Ishikawa (cell line): ENCODE data around the gene PDE8A.

Experiments used
- CEBPB ChIP-seq: IDR thresholded peaks from 2 replicates; pipeline ENCODE4 v1.6.1; 2012
- CREB1 ChIP-seq: IDR thresholded peaks from 2 replicates; pipeline ENCODE4 v1.6.1; 2012; ENCODE audit warnings: low read depth
- EGR1 ChIP-seq: IDR thresholded peaks from 2 replicates; pipeline ENCODE4 v1.6.1; 2012
- EP300 ChIP-seq: IDR thresholded peaks from 2 replicates; pipeline ENCODE4 v1.6.1; 2012; ENCODE audit warnings: borderline replicate concordance
- FOXM1 ChIP-seq: IDR thresholded peaks from 2 replicates; pipeline ENCODE4 v1.6.1; 2012; ENCODE audit warnings: low read depth, borderline replicate concordance
- NFIC ChIP-seq: IDR thresholded peaks from 2 replicates; pipeline ENCODE4 v1.6.1; 2012
- RAD21 ChIP-seq: IDR thresholded peaks from 2 replicates; pipeline ENCODE4 v1.6.1; 2012; ENCODE audit warnings: low read depth
- TAF1 ChIP-seq: IDR thresholded peaks from 2 replicates; pipeline ENCODE4 v1.6.1; 2012; ENCODE audit warnings: low read depth, mild to moderate bottlenecking
- TCF12 ChIP-seq: IDR thresholded peaks from 2 replicates; pipeline ENCODE4 v1.6.1; 2012; ENCODE audit warnings: low read depth
- TEAD4 ChIP-seq: IDR thresholded peaks from 2 replicates; pipeline ENCODE4 v1.6.1; 2012
- YY1 ChIP-seq: IDR thresholded peaks from 2 replicates; pipeline ENCODE4 v1.6.1; 2012; ENCODE audit warnings: low read depth
- ZBTB7A ChIP-seq: IDR thresholded peaks from 2 replicates; pipeline ENCODE4 v1.6.1; 2012; ENCODE audit warnings: low read depth
- TF ChIP-seq, protein P1 (sequence below): IDR thresholded peaks from 2 replicates; pipeline ENCODE4 v1.6.1; 2012; ENCODE audit warnings: low read depth, mild to moderate bottlenecking
- TF ChIP-seq, protein P2 (sequence below): IDR thresholded peaks from 2 replicates; pipeline ENCODE4 v1.6.1; 2012
- TF ChIP-seq, protein P3 (sequence below): IDR thresholded peaks from 2 replicates; pipeline ENCODE4 v1.6.1; 2012

PDE8A gene

DNA sequence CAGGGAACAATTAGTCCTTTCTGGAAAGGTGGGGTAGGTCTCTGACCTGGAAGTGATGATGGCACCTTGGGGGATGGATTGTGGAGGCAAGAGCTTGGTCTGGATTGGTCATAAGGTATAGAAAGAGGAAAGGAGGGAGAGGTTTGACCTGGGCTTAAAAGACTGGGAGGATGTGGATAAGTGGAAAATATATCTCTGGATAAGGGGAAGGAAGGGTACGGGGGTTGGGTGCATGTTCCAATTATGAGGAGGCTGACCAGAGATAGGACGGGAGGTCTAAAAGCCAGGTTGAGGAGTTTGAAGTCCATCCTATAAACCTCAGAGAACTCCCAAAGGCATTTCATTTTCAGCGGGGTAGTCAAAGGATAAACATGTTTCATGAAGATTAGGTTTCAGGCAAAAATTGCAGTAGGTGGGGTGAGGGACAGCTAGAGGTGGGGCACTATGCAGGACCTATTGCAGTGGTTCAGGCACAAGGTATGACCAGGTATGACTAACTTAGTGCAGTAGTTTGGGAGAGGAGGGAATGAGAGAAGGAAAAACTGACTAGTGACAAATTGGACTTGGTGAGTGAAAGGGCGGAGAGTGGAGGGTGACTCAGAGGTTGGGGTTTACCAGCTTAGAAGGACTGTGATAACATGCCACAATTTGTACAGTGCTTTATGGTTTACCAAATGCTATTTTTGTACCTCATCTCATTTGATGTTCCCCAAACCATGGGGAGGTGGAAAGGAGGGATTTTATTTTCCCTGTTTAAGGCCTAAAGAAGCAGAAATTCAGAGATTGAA, 10.7 kb downstream of the PDE8A start:
- no peak for TF ChIP-seq TEAD4
- TF ChIP-seq YY1: no peak
- TF ChIP-seq, protein P1, sequence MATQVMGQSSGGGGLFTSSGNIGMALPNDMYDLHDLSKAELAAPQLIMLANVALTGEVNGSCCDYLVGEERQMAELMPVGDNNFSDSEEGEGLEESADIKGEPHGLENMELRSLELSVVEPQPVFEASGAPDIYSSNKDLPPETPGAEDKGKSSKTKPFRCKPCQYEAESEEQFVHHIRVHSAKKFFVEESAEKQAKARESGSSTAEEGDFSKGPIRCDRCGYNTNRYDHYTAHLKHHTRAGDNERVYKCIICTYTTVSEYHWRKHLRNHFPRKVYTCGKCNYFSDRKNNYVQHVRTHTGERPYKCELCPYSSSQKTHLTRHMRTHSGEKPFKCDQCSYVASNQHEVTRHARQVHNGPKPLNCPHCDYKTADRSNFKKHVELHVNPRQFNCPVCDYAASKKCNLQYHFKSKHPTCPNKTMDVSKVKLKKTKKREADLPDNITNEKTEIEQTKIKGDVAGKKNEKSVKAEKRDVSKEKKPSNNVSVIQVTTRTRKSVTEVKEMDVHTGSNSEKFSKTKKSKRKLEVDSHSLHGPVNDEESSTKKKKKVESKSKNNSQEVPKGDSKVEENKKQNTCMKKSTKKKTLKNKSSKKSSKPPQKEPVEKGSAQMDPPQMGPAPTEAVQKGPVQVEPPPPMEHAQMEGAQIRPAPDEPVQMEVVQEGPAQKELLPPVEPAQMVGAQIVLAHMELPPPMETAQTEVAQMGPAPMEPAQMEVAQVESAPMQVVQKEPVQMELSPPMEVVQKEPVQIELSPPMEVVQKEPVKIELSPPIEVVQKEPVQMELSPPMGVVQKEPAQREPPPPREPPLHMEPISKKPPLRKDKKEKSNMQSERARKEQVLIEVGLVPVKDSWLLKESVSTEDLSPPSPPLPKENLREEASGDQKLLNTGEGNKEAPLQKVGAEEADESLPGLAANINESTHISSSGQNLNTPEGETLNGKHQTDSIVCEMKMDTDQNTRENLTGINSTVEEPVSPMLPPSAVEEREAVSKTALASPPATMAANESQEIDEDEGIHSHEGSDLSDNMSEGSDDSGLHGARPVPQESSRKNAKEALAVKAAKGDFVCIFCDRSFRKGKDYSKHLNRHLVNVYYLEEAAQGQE: no peak
- no peak for TF ChIP-seq EP300
- no peak for TF ChIP-seq CEBPB
- TF ChIP-seq TCF12: no peak
- no peak for TF ChIP-seq CREB1
- TF ChIP-seq, protein P2, sequence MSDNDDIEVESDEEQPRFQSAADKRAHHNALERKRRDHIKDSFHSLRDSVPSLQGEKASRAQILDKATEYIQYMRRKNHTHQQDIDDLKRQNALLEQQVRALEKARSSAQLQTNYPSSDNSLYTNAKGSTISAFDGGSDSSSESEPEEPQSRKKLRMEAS: no peak
- TF ChIP-seq FOXM1: no peak
- no peak for TF ChIP-seq EGR1
- no peak for TF ChIP-seq RAD21
- TF ChIP-seq TAF1: no peak
- no peak for TF ChIP-seq ZBTB7A

DNA sequence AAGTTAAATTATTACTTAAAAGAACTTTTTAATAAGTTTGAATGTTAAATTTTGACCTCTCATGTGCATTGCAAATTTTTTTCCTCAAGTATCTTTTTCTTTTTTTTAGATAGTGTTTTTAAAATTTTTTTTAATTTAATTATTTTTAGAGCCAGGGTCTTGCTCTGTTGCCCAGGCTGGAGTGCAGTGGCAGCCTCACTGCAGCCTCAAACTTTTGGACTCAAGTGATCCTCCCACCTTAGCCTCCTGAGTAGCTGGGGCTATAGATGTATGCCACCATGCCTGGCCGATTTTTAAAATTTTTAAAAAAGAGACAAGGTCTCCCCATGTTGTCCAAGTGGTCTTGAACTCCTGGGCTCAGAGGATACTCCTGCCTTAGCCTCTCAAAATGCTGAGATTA, 14.4 kb downstream of the PDE8A start:
- TF ChIP-seq YY1: no peak
- TF ChIP-seq, protein P1: no peak
- TF ChIP-seq, protein P3, sequence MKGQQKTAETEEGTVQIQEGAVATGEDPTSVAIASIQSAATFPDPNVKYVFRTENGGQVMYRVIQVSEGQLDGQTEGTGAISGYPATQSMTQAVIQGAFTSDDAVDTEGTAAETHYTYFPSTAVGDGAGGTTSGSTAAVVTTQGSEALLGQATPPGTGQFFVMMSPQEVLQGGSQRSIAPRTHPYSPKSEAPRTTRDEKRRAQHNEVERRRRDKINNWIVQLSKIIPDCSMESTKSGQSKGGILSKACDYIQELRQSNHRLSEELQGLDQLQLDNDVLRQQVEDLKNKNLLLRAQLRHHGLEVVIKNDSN: no peak
- TF ChIP-seq, protein P2: no peak
- TF ChIP-seq CEBPB: no peak
- no peak for TF ChIP-seq TEAD4
- no peak for TF ChIP-seq NFIC
- no peak for TF ChIP-seq CREB1
- no peak for TF ChIP-seq TAF1
- TF ChIP-seq EGR1: no peak
- no peak for TF ChIP-seq RAD21
- TF ChIP-seq TCF12: no peak
- TF ChIP-seq FOXM1: no peak
- no peak for TF ChIP-seq ZBTB7A
- TF ChIP-seq EP300: no peak

DNA sequence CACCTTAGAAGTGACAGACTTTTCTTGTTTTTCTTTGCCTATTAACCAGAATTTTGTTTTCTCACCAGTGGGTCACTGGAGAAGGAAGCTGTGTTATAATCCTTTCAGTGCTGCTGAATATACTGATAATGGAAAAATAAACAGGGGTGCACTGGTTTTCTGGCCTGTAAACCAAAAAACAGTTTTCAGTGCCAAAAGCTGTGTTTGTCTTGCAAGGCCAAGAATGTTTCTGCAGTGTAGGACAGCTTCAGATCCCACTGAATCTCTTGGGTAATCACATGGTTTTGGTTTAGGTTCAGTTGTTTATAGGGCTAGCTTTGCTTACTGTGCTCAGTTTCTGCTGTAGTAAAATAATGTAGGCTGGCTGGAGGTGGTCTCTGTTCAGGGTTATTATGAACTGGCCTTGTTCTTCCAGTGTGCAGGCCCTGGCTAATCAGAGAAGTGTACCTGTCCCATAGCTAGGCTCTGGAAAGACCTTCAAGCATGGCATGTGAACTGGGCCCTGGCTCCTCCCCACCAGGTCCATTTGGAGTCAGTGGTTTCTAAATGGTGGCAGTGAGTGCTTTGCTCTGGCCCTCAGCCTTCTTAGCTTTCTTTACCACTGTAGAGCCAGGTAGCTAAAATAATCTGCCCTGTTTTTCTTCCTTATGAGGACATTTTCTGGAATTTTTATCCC, 18.7 kb downstream of the PDE8A start:
- TF ChIP-seq, protein P1: no peak
- TF ChIP-seq CREB1: no peak
- TF ChIP-seq, protein P3: no peak
- TF ChIP-seq EGR1: no peak
- no peak for TF ChIP-seq EP300
- TF ChIP-seq, protein P2: no peak
- TF ChIP-seq NFIC: no peak
- no peak for TF ChIP-seq FOXM1
- no peak for TF ChIP-seq TEAD4

DNA sequence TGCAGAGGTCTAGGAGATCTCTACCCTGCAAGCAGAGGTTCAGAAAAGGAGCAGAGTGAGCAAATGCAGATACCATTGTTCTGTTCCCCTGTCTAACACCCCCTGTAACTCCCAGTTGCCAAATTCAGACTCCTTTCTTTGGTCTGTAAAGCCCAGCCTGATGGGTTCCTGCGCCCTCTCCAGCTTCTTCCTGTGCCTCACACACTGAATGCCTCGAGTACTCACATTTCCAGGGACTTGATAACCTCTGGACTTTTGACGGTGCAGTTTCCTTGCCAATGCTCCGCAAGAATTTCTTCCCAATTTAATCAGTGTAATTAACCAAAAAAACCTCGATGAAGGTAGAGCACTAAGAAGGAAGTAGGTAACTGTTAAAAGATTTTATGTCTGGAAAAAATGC, 19.3 kb downstream of the PDE8A start:
- TF ChIP-seq TCF12 (no peak), EGR1 (no peak), RAD21 (no peak), CEBPB (no peak), TAF1 (no peak), CREB1 (no peak), TEAD4 (no peak), NFIC (no peak), FOXM1 (no peak)
- TF ChIP-seq, protein P2: no peak
- TF ChIP-seq, protein P1: no peak
- TF ChIP-seq, protein P3: no peak
